ENCODE results near the gene DAPK1.

The DAPK1 gene

GRCh38 chr9:87569008-87569509 is 71.4 kb downstream of the DAPK1 start:
- DNase-seq (ENCODE audit: low spot score): no peak

GRCh38 chr9:87569518-87569917 is 71.9 kb downstream of the DAPK1 start:
- no peak for DNase-seq (ENCODE audit: low spot score)

- DNase-seq (ENCODE audit: low spot score): no peak
Observed at GRCh38 chr9:87570000-87570908, 72.6 kb downstream of the DAPK1 start.

- no peak for DNase-seq (ENCODE audit: low spot score)
Observed at GRCh38 chr9:87572719-87573118, 75.1 kb downstream of the DAPK1 start.

GRCh38 chr9:87573841-87574342 is 76.2 kb downstream of the DAPK1 start:
- DNase-seq (ENCODE audit: low spot score): no peak

- no peak for DNase-seq (ENCODE audit: low spot score)
Observed at GRCh38 chr9:87577746-87578145, 80.1 kb downstream of the DAPK1 start.

GRCh38 chr9:87578625-87579024 is 81.0 kb downstream of the DAPK1 start:
- DNase-seq (ENCODE audit: low spot score): no peak

- no peak for DNase-seq (ENCODE audit: low spot score)
Observed at GRCh38 chr9:87579781-87580541, 82.3 kb downstream of the DAPK1 start.

- DNase-seq (ENCODE audit: low spot score): no peak
Observed at GRCh38 chr9:87580941-87581438, 83.3 kb downstream of the DAPK1 start.

- no peak for DNase-seq (ENCODE audit: low spot score)
Observed at GRCh38 chr9:87581513-87581912, 83.8 kb downstream of the DAPK1 start.

- DNase-seq (ENCODE audit: low spot score): no peak
Observed at GRCh38 chr9:87581949-87582637, 84.4 kb downstream of the DAPK1 start.

- DNase-seq (ENCODE audit: low spot score): no peak
Observed at GRCh38 chr9:87584326-87584725, 86.7 kb downstream of the DAPK1 start.

GRCh38 chr9:87585123-87585855 is 87.6 kb downstream of the DAPK1 start:
- no peak for DNase-seq (ENCODE audit: low spot score)

- DNase-seq (ENCODE audit: low spot score): no peak
Observed at GRCh38 chr9:87586731-87587355, 89.2 kb downstream of the DAPK1 start.

- no peak for DNase-seq (ENCODE audit: low spot score)
Observed at GRCh38 chr9:87587356-87587745, 89.7 kb downstream of the DAPK1 start.

- no peak for DNase-seq (ENCODE audit: low spot score)
Observed at GRCh38 chr9:87587864-87588263, 90.2 kb downstream of the DAPK1 start.

GRCh38 chr9:87588339-87588738 is 90.7 kb downstream of the DAPK1 start:
- no peak for DNase-seq (ENCODE audit: low spot score)

- no peak for DNase-seq (ENCODE audit: low spot score)
Observed at GRCh38 chr9:87590996-87591395, 93.3 kb downstream of the DAPK1 start.

- no peak for DNase-seq (ENCODE audit: low spot score)
Observed at GRCh38 chr9:87592554-87593358, 95.1 kb downstream of the DAPK1 start.

Data from cerebellar cortex (tissue), 1 donor.